Measurements from ENCODE around the gene NUBPL. TPM values are rescaled to one million over a fixed set of nuclear protein-coding genes. Genes with fewer than 3 reads are reported as not detected.
"Not testable (repeated sequence)": the region's sequence is repeated elsewhere in the genome, so short reads cannot be mapped to it uniquely, and the experiment has no call there.

Gene NUBPL
- total RNA-seq, 1 donor from 2014 or later: 28.6 TPM

DNA sequence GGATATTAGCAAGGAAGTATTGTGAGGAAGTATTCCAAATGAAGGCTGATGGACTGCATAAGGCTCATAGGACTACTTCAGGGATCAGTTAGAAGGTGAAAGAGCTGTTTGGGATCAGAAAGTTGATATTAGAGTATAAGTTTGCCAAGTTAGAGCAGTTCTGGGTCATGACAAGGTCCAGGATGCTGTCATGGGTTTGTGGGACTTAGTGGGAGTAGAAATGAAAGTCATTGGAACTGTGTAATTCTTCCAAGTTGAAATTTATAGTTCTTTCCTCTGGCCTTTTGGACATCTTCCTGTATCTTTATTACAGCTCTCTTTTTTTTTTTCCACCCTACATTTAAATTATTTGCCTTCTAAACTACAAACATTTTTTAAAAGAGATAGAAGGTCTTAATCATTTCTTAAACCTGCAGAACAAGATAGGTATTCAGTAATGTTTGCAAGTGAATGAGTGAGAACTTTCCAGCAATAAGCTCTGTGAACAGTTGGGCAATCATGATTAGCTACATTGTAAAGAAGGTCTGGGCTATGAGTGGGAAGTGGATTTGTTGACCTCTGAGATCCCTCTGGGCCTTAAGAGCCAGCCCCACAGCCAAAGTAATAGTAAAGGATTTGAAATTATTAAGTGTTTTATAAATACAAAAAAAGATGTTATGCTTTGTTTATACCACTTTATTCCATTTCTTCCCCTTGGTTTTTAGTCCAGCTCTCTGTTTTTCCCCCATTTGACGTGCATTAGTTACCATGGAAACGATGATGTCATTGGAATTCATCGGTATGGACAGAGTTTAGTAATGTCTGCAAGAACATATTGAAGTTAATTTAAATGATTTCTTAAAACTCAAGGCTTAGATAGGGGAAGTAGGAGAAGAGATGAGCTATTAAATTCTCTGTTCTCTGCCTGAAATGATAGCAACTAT is 268.0 kb downstream of the NUBPL start:
- no peak for ATAC-seq
- no peak for DNase-seq (ENCODE audit: missing footprints)
- intact Hi-C loops (cut with DNase I): no loop called here

GRCh38 chr14:31834616-31835015 is 273.4 kb downstream of the NUBPL start:
- intact Hi-C loops (cut with DNase I): no loop called here
- no peak for DNase-seq (ENCODE audit: missing footprints)
- ATAC-seq: no peak

DNA sequence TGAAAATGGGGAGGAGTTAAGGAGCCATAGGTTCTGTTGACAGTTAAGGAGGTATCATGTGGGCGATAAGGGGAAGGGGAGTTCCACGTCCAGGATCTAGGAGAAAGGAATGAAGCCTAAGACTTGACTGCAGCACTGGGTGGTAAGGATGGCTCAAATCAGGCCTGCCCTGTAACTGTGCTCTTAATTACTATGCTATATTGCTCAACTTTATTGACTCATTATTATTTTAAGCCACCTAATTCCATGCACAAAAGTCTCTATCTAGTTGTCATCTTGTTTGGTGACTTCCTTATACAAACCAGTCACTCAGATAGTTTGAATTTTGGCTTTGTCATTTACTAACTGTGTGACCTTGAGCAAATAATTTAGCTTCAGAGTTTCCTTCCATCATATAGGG is 273.8 kb downstream of the NUBPL start:
- intact Hi-C loops (cut with DNase I): no loop called here
- DNase-seq (ENCODE audit: missing footprints): no peak

DNA sequence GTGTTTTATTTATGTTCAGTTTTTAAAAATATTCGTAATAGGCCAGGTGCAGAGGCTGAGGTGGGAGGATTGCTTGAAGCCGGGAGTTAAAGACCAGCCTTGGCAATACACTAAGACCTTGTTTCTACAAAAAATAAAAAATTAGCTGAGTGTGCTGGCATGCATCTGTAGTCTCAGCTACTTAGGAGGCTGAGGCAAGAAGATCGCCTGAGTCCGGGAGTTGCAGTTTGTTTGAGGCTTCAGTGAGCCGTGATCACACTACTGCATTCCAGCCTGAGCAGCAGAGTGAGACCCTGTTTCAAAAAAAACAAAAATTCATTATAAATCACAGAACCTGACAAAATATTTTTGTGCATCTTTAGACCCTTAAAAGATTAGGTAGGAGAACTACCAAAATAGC is 275.8 kb downstream of the NUBPL start:
- DNase-seq (ENCODE audit: missing footprints) (no peak), ATAC-seq (no peak)
- intact Hi-C loops (cut with DNase I): no loop called here

More for the DNA sequence above, 273.8 kb downstream of the NUBPL start:
- no peak for ATAC-seq

DNA sequence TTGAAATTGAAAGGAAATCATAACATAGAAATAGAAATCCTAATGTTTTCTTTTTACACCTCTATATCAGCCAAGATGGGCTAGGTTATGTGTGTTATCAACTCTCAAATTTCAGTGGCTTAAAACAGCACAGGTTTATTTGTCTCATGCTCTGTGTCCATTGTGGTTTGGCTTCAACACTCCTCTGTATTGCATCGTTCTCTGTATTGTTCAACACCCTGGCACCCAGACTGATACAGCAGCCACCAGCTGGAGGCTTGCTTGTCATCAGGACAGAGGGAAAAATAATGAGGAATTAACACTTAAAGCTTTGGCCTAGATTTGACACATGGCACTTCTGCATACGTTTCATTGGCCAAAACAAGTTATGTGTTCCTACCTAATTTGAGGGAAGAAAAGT is 281.7 kb downstream of the NUBPL start:
- no peak for ATAC-seq
- intact Hi-C loops (cut with DNase I): no loop called here

GRCh38 chr14:31843361-31844091 is 282.3 kb downstream of the NUBPL start:
- intact Hi-C loops (cut with DNase I): no loop called here
- DNase-seq (ENCODE audit: missing footprints): no peak
- peak; percentile 16 for ATAC-seq

More for the DNA sequence above, 281.7 kb downstream of the NUBPL start:
- no peak for DNase-seq (ENCODE audit: missing footprints)

DNA sequence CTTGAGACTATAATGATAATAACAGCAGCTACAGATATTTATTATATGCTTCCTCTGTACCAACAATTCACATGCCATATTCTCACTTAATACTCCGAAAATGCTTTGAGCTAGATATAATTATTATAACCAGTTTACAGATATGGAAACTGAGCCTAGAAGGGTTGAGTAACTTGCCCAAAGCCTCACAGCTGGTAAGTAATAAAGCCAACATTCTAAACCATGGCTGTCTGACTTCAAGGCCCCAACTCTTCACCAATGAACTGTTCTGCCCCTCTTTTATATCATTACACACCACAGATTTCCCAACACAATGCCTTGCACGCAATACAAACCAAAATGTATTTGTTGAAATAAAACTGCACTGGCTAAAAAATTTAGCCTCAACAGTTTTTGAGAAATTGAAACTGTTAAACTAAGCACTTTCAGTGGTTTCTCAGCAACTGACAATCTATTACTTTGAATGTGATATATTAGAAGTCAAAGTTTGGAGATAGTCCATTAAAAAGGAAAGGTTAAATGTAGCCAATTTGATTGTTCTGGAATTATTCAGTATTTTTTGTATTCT is 293.4 kb downstream of the NUBPL start:
- DNase-seq (ENCODE audit: missing footprints) (no peak), ATAC-seq (no peak)
- intact Hi-C loops (cut with DNase I): no loop called here

DNA sequence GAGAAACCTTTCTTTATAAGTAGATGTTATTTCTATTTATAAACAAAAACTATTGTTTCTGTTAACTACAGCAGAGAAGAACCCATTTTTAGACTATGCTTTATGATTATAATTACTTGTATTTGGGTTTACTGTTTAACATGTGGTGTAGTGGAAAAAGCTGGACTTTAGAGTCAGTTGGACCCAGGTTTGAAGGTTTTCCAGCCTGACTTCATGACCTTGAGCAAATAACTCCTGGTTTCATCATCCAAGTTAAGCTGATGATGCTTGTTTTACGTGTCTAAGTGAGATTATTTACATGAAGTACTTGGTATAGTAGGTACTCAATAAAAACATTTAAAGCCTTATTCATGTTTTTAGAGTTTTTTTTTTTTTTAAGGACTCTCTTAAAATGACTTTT is 294.1 kb downstream of the NUBPL start:
- DNase-seq (ENCODE audit: missing footprints) (no peak), ATAC-seq (no peak)
- intact Hi-C loops (cut with DNase I): no loop called here

- intact Hi-C loops (cut with DNase I); ATAC-seq: not testable (repeated sequence)
These were observed 294.8 kb downstream of the NUBPL start for GRCh38 chr14:31856003-31856402.

GRCh38 chr14:31858868-31859267 is 297.7 kb downstream of the NUBPL start:
- intact Hi-C loops (cut with DNase I): no loop called here
- no peak for DNase-seq (ENCODE audit: missing footprints)
- ATAC-seq: no peak

More at GRCh38 chr14:31856003-31856402, 294.8 kb downstream of the NUBPL start:
- not testable (repeated sequence) for DNase-seq (ENCODE audit: missing footprints)

GRCh38 chr14:31864937-31865855 is 304.0 kb downstream of the NUBPL start:
- no peak for DNase-seq (ENCODE audit: missing footprints)
- intact Hi-C loops (cut with DNase I): no loop called here
- ATAC-seq: no peak

DNA sequence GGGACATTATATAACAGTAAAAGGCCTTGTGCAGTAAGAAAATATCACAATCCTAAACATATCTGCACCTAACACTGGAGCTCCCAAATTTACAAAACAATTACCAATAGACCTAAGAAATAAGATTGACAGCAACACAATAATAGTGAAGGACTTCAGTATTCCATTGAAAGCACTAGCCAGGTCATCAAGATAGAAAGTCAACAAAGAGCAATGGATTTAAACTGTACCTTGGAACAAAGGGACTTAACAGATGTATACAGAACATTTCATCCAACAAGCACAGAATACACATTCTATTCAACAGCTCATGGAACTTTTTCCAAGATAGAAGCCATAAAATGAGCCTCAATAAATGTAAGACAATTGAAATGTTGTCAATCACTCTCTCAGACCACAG is 306.4 kb downstream of the NUBPL start:
- ATAC-seq (no peak), DNase-seq (ENCODE audit: missing footprints) (no peak)
- intact Hi-C loops (cut with DNase I): no loop called here

DNA sequence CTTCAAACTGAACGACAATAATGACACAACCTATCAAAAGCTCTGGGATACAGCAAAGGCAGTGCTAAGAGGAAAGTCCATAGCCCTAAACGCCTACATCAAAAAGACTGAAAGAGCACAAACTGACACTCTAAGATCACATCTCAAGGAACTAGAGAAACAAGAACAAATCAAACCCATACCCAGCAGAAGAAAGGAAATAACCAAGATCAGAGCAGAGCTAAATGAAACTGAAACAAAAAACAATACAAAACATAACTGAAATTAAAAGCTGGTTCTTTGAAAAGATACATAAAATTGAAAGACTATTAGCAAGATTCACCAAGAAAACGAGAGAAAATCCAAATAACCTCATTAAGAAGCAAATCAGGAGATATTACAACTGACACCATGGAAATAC is 306.9 kb downstream of the NUBPL start:
- intact Hi-C loops (cut with DNase I); DNase-seq (ENCODE audit: missing footprints); ATAC-seq: not testable (repeated sequence)

GRCh38 chr14:31876741-31877140 is 315.5 kb downstream of the NUBPL start:
- ATAC-seq (no peak), DNase-seq (ENCODE audit: missing footprints) (no peak)
- intact Hi-C loops (cut with DNase I): no loop called here

DNA sequence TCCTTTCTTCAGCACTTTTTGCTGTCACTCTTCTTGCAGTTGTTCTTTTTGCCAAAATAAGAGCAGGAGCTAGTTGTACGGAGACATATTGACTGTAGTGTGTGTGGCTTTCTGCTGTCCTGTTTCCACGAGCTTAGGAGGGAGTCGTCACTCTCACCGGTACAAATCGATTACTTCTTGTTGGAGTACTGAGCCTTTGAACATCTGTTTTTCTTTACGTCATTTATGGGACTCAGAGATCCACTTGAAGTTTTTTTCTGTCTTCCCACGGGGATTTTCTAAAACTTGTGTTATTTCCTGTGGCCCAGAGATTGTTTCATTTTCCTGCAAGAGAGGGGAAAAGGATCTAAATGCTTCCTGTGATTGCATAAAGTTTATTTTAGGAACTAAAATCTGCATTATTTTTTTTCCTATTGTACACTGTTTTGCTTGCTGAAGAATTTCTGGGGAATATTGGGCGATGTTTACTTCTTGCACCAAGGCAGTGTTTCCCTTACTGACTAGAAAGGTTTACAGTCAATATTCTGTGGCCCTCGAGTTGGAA is 316.1 kb downstream of the NUBPL start:
- intact Hi-C loops (cut with DNase I): no loop called here
- no peak for DNase-seq (ENCODE audit: missing footprints)
- peak; percentile 51 for ATAC-seq

GRCh38 chr14:31879661-31880348 is 318.6 kb downstream of the NUBPL start:
- DNase-seq (ENCODE audit: missing footprints) (no peak), ATAC-seq (no peak)
- intact Hi-C loops (cut with DNase I): no loop called here

GRCh38 chr14:31880935-31881334 is 319.7 kb downstream of the NUBPL start:
- DNase-seq (ENCODE audit: missing footprints) (no peak), ATAC-seq (peak; percentile 53)
- intact Hi-C loops (cut with DNase I): no loop called here
